PFSK-1 (cell line): Measurements from ENCODE around the gene CRISPLD2.
A peak's percentile ranks its signal among the peaks of the same experiment; 100 is the strongest.

Experiments
- FOXP2 ChIP-seq: optimal IDR thresholded peaks from 2 replicates; pipeline ENCODE3; 2011; ENCODE audit warnings: borderline replicate concordance, control low read depth, inconsistent platforms; ENCODE audit not compliant: insufficient read depth; ENCODE audit errors: extremely low read length, extremely low read depth
- POLR2AphosphoS5 ChIP-seq: IDR thresholded peaks from 2 replicates; pipeline ENCODE4 v1.6.1; 2012; ENCODE audit warnings: low read depth, mild to moderate bottlenecking, control low read depth, low read length, moderate library complexity
- REST ChIP-seq, 2 experiments: IDR thresholded peaks; 2 replicates each; pipeline versions ENCODE4 v1.6.1 to v1.8.0; 2011 to 2012; ENCODE audit warnings: low read depth in 2 of 2, low read length in 2 of 2, control low read depth in 1 of 2, inconsistent platforms in 1 of 2, mild to moderate bottlenecking in 1 of 2, moderate library complexity in 1 of 2; ENCODE audit not compliant: insufficient read depth in 1 of 2
- SIN3A ChIP-seq: IDR thresholded peaks from 2 replicates; pipeline ENCODE4 v1.6.1; 2012; ENCODE audit warnings: mild to moderate bottlenecking, low read length, moderate library complexity, borderline replicate concordance; ENCODE audit not compliant: insufficient read depth
- TAF1 ChIP-seq: IDR thresholded peaks from 2 replicates; pipeline ENCODE4 v1.6.1; 2012; ENCODE audit warnings: low read length, control low read depth, borderline replicate concordance; ENCODE audit not compliant: insufficient read depth

CRISPLD2 gene

GRCh38 chr16:84919708-84920107 lies 99.9 kb downstream of the CRISPLD2 start:
- TF ChIP-seq FOXP2 (no peak), POLR2AphosphoS5 (no peak), REST (IDR thresholded peaks at IDR 0.05; ENCODE audit: insufficient read depth in 1 of 2, low read depth in 2 of 2, low read length in 2 of 2) (no peak), TAF1 (no peak), SIN3A (no peak)

DNA sequence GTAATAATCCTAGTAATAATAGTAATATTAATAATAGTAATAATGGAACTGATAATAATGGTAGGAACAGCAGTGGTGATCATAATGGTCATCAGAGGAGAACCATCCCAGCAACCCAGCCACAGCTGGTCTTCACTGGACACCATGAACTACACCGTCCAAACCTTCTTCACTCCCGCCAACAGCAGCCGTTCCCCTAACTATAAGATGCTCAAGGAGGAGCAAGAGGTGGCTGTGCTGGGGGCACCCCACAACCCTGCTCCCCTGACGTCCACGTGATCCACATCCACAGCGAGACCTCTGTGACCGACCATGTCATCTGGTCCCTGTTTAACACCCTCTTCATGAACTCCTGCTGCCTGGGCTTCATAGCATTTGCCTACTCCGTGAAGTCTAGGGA lies 100.5 kb downstream of the CRISPLD2 start:
- no peak for TF ChIP-seq SIN3A
- no peak for TF ChIP-seq FOXP2
- no peak for TF ChIP-seq TAF1
- no peak for TF ChIP-seq POLR2AphosphoS5
- no peak for TF ChIP-seq REST (IDR thresholded peaks at IDR 0.05; ENCODE audit: insufficient read depth in 1 of 2, low read depth in 2 of 2, low read length in 2 of 2)

DNA sequence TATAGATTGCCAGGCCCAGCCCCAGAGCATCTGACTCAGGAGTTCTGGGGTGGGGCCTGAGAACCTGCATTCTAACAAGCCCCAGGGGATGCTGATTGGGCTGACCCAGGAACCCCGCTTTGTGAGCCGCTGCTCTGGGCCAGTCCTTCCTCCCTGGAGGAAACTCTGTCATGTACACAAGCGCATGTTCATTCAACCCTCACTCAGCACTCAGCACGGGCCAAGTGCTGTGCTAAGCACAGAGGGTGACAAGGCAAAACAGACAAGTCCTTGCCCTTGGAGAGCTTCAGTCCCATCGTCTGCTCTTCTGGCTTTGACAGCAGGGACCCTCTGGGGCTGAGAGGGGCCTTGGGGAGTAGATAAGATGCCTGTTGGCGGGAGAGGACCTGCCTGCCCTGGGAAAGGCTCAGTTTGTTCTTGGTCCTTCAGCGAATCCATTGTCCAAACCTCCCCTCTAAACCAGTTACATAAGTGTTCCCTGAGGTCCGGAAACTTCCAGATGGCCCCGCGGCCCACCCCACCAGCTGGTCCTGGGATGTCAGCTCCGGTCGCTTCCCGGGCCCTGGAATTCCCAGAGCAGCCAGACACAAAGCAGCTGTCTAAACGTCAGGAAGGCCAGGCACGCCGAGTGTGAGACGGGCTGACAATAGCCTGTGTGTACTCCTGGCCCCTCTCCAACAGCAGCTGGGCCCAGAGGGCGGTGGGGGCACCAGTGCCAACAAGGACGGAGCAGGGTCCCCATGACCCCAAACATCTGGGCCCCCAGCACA lies 102.8 kb downstream of the CRISPLD2 start:
- TF ChIP-seq POLR2AphosphoS5 (no peak), FOXP2 (peak; percentile 40)

- TF ChIP-seq REST (IDR thresholded peaks at IDR 0.05; ENCODE audit: insufficient read depth in 1 of 2, low read depth in 2 of 2, low read length in 2 of 2) (no peak), FOXP2 (no peak), TAF1 (no peak), SIN3A (no peak), POLR2AphosphoS5 (no peak)
Observed at GRCh38 chr16:84924331-84925091, 104.7 kb downstream of the CRISPLD2 start.

DNA sequence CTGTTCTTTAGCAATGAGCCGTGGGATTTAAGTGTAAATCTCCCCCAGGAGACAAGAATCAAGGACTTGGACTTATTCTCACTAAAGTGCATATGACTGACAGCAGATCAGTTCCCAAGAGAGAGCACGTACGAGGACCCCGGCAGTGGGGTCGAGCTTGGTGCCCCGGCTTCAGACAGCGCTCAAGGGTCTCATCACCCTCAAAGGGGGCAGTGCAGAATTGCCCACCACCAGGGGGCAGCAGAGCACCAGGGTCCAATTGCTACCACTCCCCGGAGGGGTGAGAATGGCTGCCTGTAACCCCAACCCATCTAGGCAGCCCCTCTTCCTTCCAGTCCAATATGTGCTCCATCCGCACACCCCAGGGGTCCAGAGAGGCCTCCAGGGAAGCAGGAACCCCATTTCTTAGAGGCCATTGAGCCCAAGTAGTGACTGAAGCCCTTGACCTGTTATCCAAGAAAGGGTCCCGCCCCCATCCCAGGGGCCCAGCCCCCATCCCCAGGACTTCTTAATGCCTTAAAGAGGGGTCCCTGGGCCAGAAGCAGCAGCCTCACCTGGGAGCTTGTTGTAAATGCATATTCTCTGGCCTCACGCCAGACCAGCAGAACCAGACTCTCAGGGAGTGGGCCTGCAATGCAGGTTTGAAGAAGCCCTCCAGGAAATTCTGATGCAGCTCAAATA lies 105.4 kb downstream of the CRISPLD2 start:
- no peak for TF ChIP-seq SIN3A
- no peak for TF ChIP-seq FOXP2
- TF ChIP-seq TAF1, result no peak
- no peak for TF ChIP-seq REST (IDR thresholded peaks at IDR 0.05; ENCODE audit: insufficient read depth in 1 of 2, low read depth in 2 of 2, low read length in 2 of 2)
- TF ChIP-seq POLR2AphosphoS5, result no peak
